Stimulated activated CD4-positive, alpha-beta T cell treated with anti-CD3 and anti-CD28 coated beads, Interleukin-1b, Interleukin-23, amount 100 ng/mL, for 4 hours (primary cell): ENCODE data around the gene TLR4.

ENCODE experiments used
- DNase-seq, 2 donors: peaks; one replicate each; pipeline ENCODE4 v3.0.0-alpha.2; 2020; ENCODE audit warnings: low read depth in 2 of 2

The TLR4 gene

DNA sequence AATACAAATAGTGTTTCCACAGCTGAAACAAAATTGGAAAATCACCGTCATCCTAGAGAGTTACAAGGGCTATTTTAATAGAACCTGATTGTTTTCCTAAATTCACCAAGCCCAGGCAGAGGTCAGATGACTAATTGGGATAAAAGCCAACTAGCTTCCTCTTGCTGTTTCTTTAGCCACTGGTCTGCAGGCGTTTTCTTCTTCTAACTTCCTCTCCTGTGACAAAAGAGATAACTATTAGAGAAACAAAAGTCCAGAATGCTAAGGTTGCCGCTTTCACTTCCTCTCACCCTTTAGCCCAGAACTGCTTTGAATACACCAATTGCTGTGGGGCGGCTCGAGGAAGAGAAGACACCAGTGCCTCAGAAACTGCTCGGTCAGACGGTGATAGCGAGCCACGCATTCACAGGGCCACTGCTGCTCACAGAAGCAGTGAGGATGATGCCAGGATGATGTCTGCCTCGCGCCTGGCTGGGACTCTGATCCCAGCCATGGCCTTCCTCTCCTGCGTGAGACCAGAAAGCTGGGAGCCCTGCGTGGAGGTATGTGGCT, at the start of gene TLR4:
TLR4 (plus strand) TSS at position 380 of the 552 bp plus-strand sequence; CDS start at position 450, 70 bp downstream.
- DNase-seq = no peak

DNA sequence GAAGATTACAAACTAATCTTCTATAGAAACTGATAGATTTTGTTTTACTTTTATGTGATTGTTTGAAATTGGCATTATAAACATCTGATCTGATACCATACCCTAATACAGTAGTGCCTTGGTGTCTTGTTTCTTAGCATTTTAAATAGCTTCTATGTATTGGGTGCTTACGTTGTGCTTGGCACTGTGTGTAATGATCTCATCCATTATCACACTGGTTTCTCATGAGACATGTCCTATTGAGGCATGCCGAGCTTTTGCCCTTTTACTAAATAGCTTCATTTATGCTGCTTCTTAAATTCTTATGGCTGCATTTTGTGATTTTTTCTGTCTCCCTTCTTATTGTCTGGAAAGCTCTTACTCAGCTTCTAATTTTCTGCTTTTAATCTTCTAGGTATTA, 48.2 kb upstream of the TLR4 start:
- DNase-seq = no peak

DNA sequence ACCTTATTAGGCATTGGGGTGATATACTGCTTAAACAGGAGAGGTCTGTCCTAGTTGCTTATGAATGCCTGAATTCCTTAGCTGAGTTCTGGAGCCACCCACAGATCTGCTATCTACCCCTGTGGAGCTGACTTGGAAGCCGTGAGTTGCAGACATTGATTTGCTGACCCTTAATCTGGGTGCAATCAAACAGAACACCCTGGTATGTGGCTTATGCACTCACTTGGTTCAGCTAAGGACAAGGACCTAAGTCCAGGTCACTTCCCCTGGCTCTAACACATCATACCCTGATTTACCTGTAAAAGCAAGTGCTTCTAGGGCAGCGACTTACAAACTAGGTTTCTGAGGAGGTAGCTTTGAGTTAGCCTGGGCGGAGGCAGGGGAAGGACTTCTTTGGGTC, 41.6 kb upstream of the TLR4 start:
- DNase-seq = no peak

DNA sequence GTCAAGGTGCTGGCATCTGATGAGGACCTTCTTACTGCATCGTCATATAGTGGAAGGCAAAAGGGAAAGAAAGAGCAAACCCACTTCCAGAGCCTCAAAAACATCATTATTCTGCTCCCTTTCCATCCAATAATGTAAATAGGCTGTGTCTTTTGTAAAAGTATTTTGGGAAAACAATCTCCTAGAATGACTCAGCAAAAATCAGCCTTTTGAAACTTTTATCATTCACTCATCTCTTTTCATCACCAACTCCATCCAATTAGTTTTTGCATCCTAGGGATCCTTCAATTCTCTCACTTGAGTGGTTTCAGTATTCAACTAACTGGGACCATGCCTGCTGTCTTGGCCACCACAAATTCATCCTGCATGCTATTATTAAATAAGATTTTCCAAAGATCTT, 39.8 kb upstream of the TLR4 start:
- no peak for DNase-seq

DNA sequence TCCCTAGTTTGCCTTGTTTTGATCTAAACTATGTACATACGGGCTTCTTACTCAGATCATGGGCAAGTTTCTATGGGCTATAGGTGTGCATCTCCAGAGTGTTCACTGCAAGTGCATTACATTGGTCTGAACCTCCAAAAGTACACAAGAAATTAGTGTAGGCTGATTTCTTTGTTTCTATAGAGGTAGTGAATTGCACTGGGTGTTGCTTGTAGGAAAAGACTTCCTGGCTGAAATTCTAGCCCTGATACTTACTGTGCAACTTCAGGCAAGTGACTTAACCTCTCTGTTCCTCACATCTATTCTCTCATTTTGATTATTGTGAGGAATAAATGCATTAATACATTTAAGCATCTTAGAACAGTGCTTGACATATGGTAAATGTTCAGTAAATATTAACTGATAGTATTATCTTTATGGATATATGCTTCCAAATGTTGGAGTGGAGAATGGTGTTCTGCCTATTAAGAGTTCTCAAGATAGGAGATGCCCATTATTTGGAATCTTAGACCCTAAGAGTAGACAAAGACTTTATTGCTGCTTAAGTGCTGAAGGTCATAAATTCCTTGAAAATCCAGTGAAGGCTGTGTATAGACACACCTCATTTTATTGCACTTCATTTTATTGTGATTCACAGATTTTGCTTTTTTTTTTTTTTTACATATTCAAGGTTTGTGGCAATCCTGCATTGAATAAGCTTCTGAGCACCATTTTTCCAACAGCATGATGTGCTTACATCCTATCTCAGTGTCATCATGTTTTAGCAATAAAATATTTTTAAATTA, 38.4 kb upstream of the TLR4 start:
- DNase-seq = no peak

DNA sequence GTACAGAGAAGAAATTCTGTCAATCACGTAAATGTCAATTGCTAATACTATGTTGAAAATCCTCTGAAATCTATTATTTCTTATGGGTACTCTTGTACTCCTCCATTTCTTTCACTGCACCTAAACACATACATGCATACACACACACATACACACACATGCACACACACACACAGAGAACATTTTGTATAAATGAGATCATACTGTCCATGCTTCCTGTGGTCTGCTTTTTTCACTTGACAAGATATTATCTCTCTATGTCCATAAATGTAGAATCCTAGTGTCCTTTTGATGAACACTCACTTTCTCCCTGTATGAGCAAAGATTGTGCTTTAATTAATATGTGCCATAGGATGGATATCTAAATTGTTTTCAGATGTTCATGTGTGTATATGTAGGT, 32.7 kb upstream of the TLR4 start:
- no peak for DNase-seq

DNA sequence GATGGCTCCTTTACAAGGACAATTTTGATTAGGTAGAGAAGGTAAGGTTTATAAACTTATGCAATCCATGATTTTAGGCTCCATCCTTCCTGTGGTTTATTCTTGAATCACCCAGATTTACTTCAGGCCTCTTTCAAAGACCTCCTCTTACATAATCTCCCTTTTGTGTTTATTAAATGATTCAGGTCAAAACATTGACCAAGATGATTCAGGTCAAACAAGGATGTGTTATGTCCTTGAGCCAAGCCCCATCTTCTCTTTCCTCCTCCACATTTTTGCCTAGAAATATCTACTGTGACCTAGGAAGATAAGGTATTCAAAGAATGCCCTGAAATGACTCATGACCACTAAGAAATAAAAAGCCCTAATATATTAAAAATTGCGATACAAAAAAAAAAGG, 31.8 kb upstream of the TLR4 start:
- DNase-seq = no peak

DNA sequence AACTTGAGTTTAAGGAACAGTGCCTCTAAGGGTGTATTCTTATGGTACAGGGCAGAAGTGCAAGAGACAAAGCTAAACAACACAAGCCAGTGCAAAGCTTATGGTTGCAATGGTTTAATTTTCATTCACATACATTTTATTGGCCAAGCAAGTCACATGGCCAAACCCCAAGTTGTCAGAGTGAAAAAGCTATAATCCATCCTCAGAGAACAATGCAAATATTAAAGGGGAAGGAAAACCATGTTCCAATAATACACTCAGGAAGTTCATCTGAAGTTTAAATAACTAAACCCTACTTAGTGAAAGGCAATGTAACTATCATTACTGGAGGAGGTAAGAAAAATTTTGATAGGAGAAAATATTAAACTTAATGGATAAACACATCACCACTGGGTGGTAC, 26.6 kb upstream of the TLR4 start:
- DNase-seq = no peak

DNA sequence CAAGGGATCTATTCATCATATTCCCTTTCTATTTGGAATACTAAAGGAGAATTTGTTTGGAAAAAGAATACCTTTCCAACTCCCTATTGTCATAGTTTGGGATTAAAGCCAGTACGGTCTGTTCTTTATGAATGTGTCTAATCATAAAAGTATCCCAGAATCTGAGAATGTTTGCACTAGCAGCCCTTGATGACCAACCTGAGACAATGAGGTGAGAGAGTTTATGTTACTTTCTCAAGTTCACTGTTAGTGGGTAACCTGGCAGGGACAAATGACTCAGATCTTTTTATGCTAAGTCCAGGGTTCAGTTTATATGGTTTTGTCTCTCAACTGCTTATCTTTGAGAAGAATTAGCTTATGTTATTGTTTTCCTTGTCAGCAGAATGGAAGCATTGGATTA, 25.3 kb upstream of the TLR4 start:
- DNase-seq = no peak

DNA sequence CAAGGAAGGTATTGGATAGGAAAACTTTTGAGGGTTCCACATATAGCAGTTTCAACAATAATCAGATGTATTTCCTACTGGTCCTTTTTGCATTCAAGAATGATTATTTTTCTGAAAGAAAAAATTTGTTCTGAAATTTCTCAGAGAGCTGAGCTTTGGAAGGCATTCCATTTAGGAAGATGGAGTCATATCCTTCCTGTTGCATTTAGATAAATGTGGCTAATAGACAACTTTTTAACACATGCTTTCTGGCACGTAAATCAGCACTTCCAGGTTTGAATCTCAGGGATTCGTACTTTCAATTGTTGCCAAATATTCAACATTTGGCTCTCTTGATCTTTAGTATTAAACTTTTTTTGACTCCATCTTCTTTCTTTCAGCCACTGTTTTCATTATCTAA, 24.8 kb upstream of the TLR4 start:
- no peak for DNase-seq

DNA sequence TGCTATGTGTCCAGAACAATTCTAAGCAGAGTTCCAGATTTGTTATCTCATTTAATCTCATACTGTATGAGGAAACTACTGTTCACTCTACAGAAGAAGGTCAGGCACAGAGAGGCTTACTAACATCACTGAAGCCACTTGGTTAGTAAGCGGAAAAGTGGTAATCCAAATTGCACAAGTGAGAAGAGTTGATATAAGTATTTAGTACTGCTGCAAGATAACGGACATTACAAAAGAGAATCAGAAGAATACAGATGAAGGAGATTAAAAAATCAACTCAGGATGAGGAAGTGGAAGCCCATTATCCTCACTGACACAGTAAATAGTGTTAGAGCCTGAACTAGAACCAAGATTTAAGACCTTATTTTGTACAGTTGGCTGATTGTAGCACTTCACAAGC, 22.3 kb upstream of the TLR4 start:
- no peak for DNase-seq

DNA sequence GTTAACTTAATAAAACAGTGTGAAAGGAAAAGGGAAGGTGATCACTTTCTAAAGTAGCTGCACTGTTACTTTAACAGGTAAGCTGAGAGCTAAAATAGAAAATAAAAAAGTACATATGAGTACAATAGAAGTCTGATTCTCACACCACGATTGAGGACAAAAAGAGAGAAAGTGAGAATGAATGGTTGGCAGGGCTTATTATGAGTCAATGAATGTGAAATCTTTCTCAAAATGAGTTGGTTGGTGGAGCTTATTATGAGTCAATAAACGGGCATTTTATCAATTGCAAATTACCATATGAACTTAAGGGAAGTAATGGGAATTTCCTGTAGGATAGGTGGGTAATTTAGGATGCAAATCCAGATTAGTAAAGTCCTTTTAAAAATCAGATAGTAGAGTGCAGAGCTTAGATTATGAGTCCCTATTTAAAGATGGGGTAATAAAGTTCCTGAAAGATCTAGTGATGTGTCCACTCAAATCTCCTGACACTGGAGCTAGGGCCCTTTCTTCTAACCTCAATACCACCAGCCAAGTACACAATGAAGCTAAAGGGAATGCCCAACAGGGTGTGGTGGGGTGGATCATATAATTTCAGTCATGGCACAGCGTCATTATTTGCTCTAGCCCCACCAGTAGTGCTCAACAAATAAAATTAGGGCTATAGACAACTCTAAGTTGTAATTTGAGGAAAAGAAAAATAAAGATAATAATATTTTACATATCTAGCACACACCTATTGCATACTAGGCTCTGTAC, 21.1 kb upstream of the TLR4 start:
- DNase-seq = no peak

DNA sequence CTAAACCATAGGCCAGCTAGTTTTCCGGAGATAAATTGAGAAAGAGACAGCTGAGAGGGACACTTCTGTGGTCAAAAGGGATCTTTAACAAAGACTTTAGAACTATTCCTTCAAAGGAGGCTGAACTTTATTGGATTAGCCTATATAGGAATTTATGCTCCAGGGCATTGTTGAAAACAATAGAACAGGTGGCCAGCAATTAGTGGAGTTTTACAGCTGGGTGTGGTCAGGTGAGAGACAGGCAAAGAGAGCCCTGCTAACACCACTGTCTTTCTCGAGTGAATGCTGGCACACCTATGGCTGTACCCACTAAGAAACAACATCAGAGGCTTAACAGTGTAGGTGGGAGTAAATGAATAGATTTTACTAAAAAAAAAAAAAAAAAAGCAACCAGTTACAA, 16.7 kb upstream of the TLR4 start:
- DNase-seq = no peak

DNA sequence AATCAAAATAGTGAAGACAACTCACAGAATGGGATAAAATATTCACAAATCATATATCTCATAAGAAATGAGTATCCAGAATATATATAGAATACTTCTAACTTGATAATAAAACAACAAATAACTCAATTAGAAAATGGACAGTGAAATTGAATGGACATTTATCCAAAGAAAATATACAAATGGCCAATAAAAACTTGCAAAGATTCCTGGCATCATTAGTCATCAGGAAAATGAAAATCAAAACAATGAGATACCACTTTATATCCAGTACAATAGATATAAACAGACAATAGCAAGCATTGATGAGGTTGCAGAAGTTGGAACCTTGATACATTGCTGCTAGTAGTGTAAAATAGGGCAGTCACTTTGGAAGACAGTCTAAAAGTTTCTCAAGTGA, 12.8 kb upstream of the TLR4 start:
- no peak for DNase-seq

DNA sequence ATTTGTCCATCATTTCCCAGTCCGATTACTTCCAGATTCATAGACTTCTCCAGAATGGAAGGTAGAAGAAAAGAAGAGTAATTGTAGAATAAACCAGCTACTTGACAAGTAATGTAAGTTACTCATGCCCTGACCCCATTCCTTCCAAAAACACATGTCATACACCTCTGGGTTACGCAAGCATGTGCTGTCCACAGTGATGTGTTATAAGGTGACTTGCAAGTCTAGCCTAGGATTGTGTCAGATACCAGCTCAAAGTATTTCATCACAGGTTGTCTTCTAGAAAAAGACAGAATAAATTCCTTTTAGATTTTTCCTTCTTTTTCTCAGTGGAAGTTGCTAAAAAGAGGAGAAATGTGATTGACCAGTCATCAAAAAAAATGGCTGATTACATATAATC, 8.0 kb upstream of the TLR4 start:
- DNase-seq = no peak

DNA sequence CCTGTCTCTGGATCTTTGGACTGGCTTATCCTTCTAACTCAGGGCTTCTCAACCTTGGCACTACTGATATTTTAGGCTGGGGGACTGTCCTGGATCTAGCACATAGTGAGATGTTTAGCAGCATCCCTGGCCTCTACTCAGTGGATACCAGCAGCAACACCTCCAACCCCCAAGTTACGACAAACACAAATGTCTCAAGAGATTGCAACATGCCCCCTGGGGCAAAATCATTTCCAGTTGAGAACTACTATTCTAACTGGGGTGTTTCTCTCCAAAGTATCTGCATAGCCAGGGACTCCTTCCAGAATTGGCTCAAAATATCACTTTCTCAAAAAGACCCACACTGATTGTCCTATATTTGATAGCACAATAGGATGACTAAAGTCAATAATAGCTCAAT, 7.2 kb upstream of the TLR4 start:
- DNase-seq = no peak

DNA sequence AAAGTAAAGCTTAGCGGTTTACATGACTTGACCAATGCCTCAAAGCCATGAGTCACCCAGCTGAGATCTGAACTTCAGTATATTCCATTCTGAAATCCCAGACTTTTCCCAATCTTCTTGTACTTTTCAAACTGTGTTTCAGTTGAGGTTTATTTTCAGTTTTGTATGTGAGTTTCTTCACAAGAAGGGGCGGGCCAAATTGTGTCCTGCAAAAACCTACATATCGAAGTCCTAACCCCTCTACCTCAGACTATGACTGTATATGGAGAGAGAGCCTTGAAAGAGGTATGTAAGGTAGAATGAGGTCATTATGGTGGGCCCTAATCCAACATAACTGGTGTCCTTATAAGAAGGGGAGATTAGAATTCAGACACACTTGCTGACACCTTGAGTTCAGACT, 666 bp upstream of the TLR4 start:
- no peak for DNase-seq

DNA sequence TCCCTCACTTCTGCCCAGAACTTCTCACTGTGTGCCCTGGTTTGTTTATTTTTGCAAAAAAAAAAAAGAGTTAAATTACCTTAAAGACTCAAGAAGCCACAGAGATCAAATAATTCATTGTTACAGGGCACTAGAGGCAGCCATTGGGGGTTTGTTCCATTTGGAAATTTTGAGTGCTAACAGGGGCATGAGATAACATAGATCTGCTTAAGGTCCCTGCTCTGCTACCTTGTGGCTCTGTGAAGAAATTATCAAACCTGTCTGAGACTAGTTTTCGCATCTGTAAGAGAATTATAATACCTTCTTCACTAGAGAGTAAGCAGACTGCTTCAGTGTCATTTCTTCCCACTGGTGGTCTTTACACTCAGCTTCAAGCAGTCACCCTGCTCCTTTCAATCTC, 394 bp downstream of the TLR4 start:
- no peak for DNase-seq

DNA sequence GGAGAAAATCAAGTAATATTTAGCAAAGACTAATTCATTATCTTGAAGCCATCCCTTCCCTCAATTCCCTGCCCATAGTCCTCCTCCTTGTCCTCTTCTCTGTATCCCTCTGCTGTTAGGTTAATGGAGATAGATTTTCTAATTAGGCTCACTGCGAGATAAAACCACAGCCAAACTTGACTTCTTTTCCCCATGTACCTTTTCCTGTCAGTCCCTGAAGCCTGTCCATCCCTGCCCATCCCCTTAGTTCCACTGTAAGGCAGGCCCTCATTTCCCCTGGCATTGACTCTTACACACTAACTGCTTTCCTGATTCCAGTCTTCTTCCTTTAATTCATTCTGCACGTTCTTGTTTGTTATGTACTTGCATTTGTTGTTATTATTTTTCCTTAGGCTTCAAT, 1.2 kb downstream of the TLR4 start:
- no peak for DNase-seq

DNA sequence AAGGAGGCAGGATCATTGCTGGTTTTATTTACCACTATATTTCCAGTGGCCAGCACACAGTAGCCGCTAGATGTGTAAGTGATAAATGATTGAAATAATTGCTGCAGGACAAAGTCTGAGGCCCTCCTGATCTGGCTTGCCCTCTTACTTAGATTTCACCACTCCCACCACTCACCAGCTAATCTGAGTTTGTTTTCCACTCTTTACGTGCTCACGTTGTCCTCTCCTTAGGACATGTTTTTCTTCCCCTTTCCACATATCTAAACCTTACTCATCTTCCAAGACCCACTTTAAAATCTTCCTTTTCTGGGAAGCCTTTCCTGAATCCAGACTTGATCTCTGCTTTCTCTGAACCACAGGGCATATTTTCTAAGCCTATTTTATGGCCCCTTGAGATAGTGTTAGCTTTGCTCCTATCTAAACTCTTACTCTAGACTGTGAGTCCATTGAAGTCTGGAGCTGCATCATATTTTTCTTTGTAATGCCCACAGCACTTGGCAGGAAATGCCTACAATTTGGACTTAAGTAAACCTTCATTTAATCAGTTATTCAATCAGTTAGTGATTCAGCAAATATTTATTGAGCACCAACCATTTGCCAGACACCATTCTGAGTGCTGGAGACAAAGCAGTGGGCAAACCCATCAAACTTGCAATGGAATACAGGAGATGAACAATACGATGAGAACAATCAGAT, 2.4 kb downstream of the TLR4 start:
- DNase-seq = no peak

DNA sequence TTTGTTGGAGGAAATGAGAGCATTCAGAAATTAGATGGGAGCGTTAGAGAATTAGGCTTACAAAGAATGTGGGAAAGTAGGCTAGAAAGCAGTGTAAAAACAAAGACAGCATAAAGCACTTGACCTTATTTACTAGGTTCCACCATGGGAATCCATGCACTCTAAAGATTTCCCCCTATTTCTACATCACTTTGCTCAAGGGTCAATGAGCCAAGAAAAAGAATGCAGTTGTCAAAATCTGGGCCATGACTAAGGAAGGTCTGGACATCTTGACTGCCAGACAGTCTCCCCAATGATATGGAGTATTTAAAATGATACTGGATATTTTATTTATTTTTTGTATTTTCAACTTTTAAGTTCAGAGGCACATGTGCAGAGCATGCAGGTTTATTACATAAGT, 3.4 kb downstream of the TLR4 start:
- DNase-seq = no peak

DNA sequence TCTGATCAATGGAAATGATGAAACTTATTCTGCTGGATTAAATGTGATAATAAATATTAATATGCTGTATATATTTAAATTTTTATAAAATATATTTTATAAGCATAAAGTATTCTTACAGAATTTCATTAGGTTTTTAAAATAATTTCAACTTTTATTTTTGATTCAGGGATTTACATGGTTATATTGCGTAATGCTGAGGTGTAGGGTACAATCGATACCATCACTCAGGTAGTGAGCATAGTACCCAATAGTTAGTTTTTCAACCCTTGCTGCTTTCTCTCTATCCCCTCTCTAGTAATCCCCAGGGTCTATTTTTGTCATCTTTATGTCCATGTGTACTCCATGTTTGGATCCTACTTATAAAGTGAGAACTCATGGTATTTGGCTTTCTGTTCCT, 5.7 kb downstream of the TLR4 start:
- no peak for DNase-seq

DNA sequence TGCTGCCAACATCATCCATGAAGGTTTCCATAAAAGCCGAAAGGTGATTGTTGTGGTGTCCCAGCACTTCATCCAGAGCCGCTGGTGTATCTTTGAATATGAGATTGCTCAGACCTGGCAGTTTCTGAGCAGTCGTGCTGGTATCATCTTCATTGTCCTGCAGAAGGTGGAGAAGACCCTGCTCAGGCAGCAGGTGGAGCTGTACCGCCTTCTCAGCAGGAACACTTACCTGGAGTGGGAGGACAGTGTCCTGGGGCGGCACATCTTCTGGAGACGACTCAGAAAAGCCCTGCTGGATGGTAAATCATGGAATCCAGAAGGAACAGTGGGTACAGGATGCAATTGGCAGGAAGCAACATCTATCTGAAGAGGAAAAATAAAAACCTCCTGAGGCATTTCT, 10.1 kb downstream of the TLR4 start:
- DNase-seq = no peak
